GM12801 (cell line): ENCODE results near the gene SLC38A8.

ENCODE experiments used
- CTCF ChIP-seq: IDR thresholded peaks from one replicate; pipeline ENCODE4 v1.5.1; 2011; ENCODE audit warnings: control low read depth; ENCODE audit not compliant: insufficient read length; ENCODE audit errors: extremely low read depth

SLC38A8 gene

GRCh38 chr16:84003038-84003437 lies 39.6 kb downstream of the SLC38A8 start:
- TF ChIP-seq CTCF = no peak

- no peak for TF ChIP-seq CTCF
These were observed 40.9 kb downstream of the SLC38A8 start for GRCh38 chr16:84001726-84002125.

GRCh38 chr16:84000989-84001642 lies 41.5 kb downstream of the SLC38A8 start:
- TF ChIP-seq CTCF = no peak

GRCh38 chr16:83998091-83998490 lies 44.5 kb downstream of the SLC38A8 start:
- no peak for TF ChIP-seq CTCF

- TF ChIP-seq CTCF = no peak
These were observed 45.9 kb downstream of the SLC38A8 start for GRCh38 chr16:83996481-83997252.

GRCh38 chr16:83995754-83996153 lies 46.8 kb downstream of the SLC38A8 start:
- no peak for TF ChIP-seq CTCF

GRCh38 chr16:83994703-83995102 lies 47.9 kb downstream of the SLC38A8 start:
- TF ChIP-seq CTCF = no peak
